Gastroesophageal sphincter (tissue), 4 donors: ENCODE data around the gene CTIF. TPM values are rescaled to one million over a fixed set of nuclear protein-coding genes. Genes with fewer than 3 reads are reported as not detected.

Experiments used
- ATAC-seq: fragments of 150-250 bp; one replicate; pipeline ENCODE4 v1.9.1; 2016; ENCODE audit warnings: mild to moderate bottlenecking, moderate library complexity
- H3K27ac ChIP-seq, 4 donors: fragments of 200-600 bp; sonication (generic) in 3 of 4; 1 replicate in 3 of 4; 2 replicates in 1 of 4; pipeline ENCODE4 v1.5.1; 2016 to 2019
- H3K27me3 ChIP-seq: fragments of 200-600 bp; sonication (generic); one replicate; pipeline ENCODE4 v1.5.1; 2019
- H3K36me3 ChIP-seq, 2 donors: fragments of 200-600 bp; sonication (generic); one replicate each; pipeline ENCODE4 v1.5.1; 2019; ENCODE audit warnings: control low read depth in 1 of 2
- H3K4me1 ChIP-seq, 3 donors: fragments of 200-600 bp; sonication (generic); 1 replicate in 2 of 3; 2 replicates in 1 of 3; pipeline ENCODE4 v1.5.1; 2016 to 2019; ENCODE audit warnings: control low read depth in 2 of 3
- H3K4me3 ChIP-seq, 2 donors: fragments of 200-600 bp; sonication (generic); one replicate each; pipeline ENCODE4 v1.5.1; 2019; ENCODE audit warnings: mild to moderate bottlenecking in 1 of 2, moderate library complexity in 1 of 2
- H3K9me3 ChIP-seq, 3 donors: fragments of 200-600 bp; sonication (generic); one replicate each; pipeline ENCODE4 v1.5.1; 2017 to 2019; ENCODE audit warnings: control low read depth in 2 of 3
- CTCF ChIP-seq, 4 experiments: fragments of 200-600 bp in 2 of 4; fragments of 450-650 bp in 2 of 4; sonication (generic) in 1 of 4; IDR thresholded peaks; one replicate each; pipeline ENCODE4 v1.5.1; 2017 to 2019; ENCODE audit warnings: antibody characterized with exemption in 4 of 4, mild to moderate bottlenecking in 2 of 4, moderate library complexity in 2 of 4
- EP300 ChIP-seq: sonication (generic); formaldehyde crosslinking; IDR thresholded peaks from one replicate; pipeline ENCODE4 v1.6.1; 2017; ENCODE audit warnings: antibody characterized with exemption, mild to moderate bottlenecking
- POLR2A ChIP-seq, 2 donors: fragments of 450-650 bp; IDR thresholded peaks; one replicate each; pipeline ENCODE4 v1.6.1; 2017; ENCODE audit warnings: antibody characterized with exemption in 2 of 2, mild to moderate bottlenecking in 2 of 2, moderate library complexity in 1 of 2
- POLR2AphosphoS5 ChIP-seq: sonication (generic); formaldehyde crosslinking; IDR thresholded peaks from one replicate; pipeline ENCODE4 v1.6.1; 2017; ENCODE audit warnings: antibody characterized with exemption
- WGBS, 2 donors: methylation state at CpG; one replicate each; pipeline ENCODE4 v1.1.5; 2018; ENCODE audit warnings: low coverage in 1 of 2; 5-methylcytosine and 5-hydroxymethylcytosine counted together
- total RNA-seq, 4 donors: library from RNA; depleted of rRNA; stranded (reverse); fragments of >200 nt; gene quantifications; one replicate each; pipeline ENCODE4 v1.1.0, GENCODE V29; 2016

The CTIF gene
- total RNA-seq, 4 donors from 2014 or later: 31.4 to 124 (median 78.1) TPM

- Histone ChIP-seq H3K36me3 (no peaks in the 10 kb centered on the region), H3K9me3 (no peaks in the 10 kb centered on the region), H3K27me3 (no peaks in the 10 kb centered on the region), H3K4me3 (no peak overlapping the region), H3K4me1 (no peaks in the 10 kb centered on the region), H3K27ac (no peak overlapping the region)
- 71 to 76% methylated on average over 3 of the region's 3 CpGs for WGBS, 2 donors
- ATAC-seq: no peak
- no peak for TF ChIP-seq POLR2A (IDR thresholded peaks at IDR 0.05)
- no peak for TF ChIP-seq CTCF (IDR thresholded peaks at IDR 0.05)
Observed at GRCh38 chr18:48531908-48532307, 6.9 kb upstream of the CTIF start.

GRCh38 chr18:48533340-48534070, 5.3 kb upstream of the CTIF start:
- peaks cover 0 to 7% (median 0%) of the 10 kb centered on the region in 3 donors for H3K4me1 ChIP-seq
- no peaks in the 10 kb centered on the region for H3K9me3 ChIP-seq
- no peaks in the 10 kb centered on the region for H3K27me3 ChIP-seq
- no peak overlapping the region for H3K4me3 ChIP-seq
- H3K36me3 ChIP-seq: no peaks in the 10 kb centered on the region
- WGBS, 2 donors: 79 to 90% methylated on average over 5 to 6 of the region's 6 CpGs
- no peak for ATAC-seq
- H3K27ac ChIP-seq: no peak overlapping the region
- no peak for TF ChIP-seq EP300
- TF ChIP-seq CTCF (IDR thresholded peaks at IDR 0.05): no peak
- TF ChIP-seq POLR2AphosphoS5: no peak
- no peak for TF ChIP-seq POLR2A (IDR thresholded peaks at IDR 0.05)

- ATAC-seq: no peak
- TF ChIP-seq CTCF (IDR thresholded peaks at IDR 0.05) (no peak), POLR2AphosphoS5 (no peak), POLR2A (IDR thresholded peaks at IDR 0.05) (no peak)
- Histone ChIP-seq H3K27me3 (no peaks in the 10 kb centered on the region), H3K9me3 (no peaks in the 10 kb centered on the region), H3K27ac (no peak overlapping the region), H3K4me3 (no peak overlapping the region), H3K36me3 (no peaks in the 10 kb centered on the region), H3K4me1 (peaks cover 0 to 7% (median 0%) of the 10 kb centered on the region in 3 donors)
- 89% methylated on average over 1 of the region's 3 CpGs; no CpG with 5 or more reads in 1 of the 2 donors for WGBS, 2 donors
Observed at GRCh38 chr18:48534364-48534763, 4.5 kb upstream of the CTIF start.

GRCh38 chr18:48535956-48536355, 2.9 kb upstream of the CTIF start:
- no peak overlapping the region for H3K4me3 ChIP-seq
- H3K27me3 ChIP-seq: no peaks in the 10 kb centered on the region
- TF ChIP-seq CTCF (IDR thresholded peaks at IDR 0.05) (no peak), EP300 (no peak), POLR2A (IDR thresholded peaks at IDR 0.05) (no peak), POLR2AphosphoS5 (no peak)
- ATAC-seq: no peak
- no peaks in the 10 kb centered on the region for H3K9me3 ChIP-seq
- H3K4me1 ChIP-seq: peaks cover 0 to 7% (median 0%) of the 10 kb centered on the region in 3 donors
- H3K27ac ChIP-seq: no peak overlapping the region
- WGBS, 2 donors: 70 to 100% methylated on average over 1 to 2 of the region's 2 CpGs
- H3K36me3 ChIP-seq: no peaks in the 10 kb centered on the region

GRCh38 chr18:48536516-48536915, 2.3 kb upstream of the CTIF start:
- Histone ChIP-seq H3K4me3 (no peak overlapping the region), H3K9me3 (no peaks in the 10 kb centered on the region), H3K27ac (no peak overlapping the region), H3K4me1 (peaks cover 0 to 10% (median 0%) of the 10 kb centered on the region in 3 donors), H3K36me3 (no peaks in the 10 kb centered on the region), H3K27me3 (no peaks in the 10 kb centered on the region)
- WGBS, 2 donors: 83 to 90% methylated on average over 2 of the region's 6 CpGs
- TF ChIP-seq EP300 (no peak), POLR2AphosphoS5 (no peak), POLR2A (IDR thresholded peaks at IDR 0.05) (no peak), CTCF (IDR thresholded peaks at IDR 0.05) (no peak)
- no peak for ATAC-seq
